Activated T-cell treated with anti-CD3 and anti-CD28 coated beads, Interleukin-2, amount 50 U/mL, for 72 hours (primary cell): ENCODE measurements around the gene TGFA. TPM values are rescaled to one million over a fixed set of nuclear protein-coding genes. Genes with fewer than 3 reads are reported as not detected.

Experiments
- ATAC-seq, 2 donors: fragments of 150-1000 bp; cut with Tn5 transposase; replicated peaks in 1 of 2; 2 replicates each; pipeline ENCODE4 v1.10.0; 2021; ENCODE audit warnings: moderate library complexity in 2 of 2, mild to moderate bottlenecking in 1 of 2
- DNase-seq, 2 donors: peaks; one replicate each; pipeline ENCODE4 v3.0.0; 2021 to 2022; ENCODE audit warnings: mixed read lengths in 1 of 2
- H3K27ac Mint-ChIP-seq: one replicate; pipeline ENCODE4 v1.8.0; 2022; ENCODE audit warnings: mild to moderate bottlenecking, moderate library complexity, mixed read lengths
- H3K27me3 Mint-ChIP-seq: one replicate; pipeline ENCODE4 v1.8.0; 2022; ENCODE audit warnings: low read depth, mixed read lengths
- H3K36me3 Mint-ChIP-seq, 2 donors: one replicate each; pipeline ENCODE4 v1.8.0; 2022; ENCODE audit warnings: mixed read lengths in 2 of 2, mild to moderate bottlenecking in 1 of 2; ENCODE audit not compliant: insufficient read depth in 2 of 2
- H3K4me1 Mint-ChIP-seq: one replicate; pipeline ENCODE4 v1.8.0; 2022; ENCODE audit warnings: low read depth, mixed read lengths
- H3K4me3 Mint-ChIP-seq, 2 donors: one replicate each; pipeline ENCODE4 v1.8.0; 2022; ENCODE audit warnings: mild to moderate bottlenecking in 2 of 2, mixed read lengths in 2 of 2, moderate library complexity in 2 of 2
- H3K9me3 Mint-ChIP-seq, 2 donors: one replicate each; pipeline ENCODE4 v1.8.0; 2022; ENCODE audit warnings: mixed read lengths in 2 of 2
- total RNA-seq, 2 donors: library from RNA; stranded (reverse); gene quantifications; one replicate each; pipeline ENCODE4 v1.2.3, GENCODE V29; 2022

The TGFA gene
- total RNA-seq, 2 donors from 2014 or later, result 2.5 TPM

DNA sequence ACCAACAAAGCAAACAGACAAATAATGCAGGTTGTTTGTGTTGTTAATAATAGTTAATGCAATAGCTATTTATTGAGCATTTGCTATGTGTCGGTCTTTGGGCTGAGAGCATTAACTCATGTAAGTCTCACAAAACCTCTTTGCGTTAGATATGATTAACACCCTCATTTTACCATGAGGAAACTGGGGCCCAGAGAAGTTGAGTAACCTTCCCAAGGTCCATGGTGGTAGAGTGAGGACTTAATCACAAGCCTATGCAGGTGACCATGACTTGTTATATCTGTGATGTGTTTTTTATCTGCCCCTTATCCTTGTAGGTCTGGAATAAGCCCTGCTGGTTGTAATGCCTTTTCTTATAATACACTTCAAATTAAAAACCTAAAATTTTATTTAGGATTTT lies 127.3 kb downstream of the TGFA start:
- DNase-seq, result no peak
- Mint-ChIP-seq H3K36me3 (no peaks in the 10 kb centered on the region), H3K4me1 (no peaks in the 10 kb centered on the region), H3K27me3 (no peaks in the 10 kb centered on the region), H3K9me3 (peaks cover 0 to 2% of the 10 kb centered on the region in 2 donors), H3K27ac (no peak overlapping the region), H3K4me3 (no peak overlapping the region)
- no peak for ATAC-seq

DNA sequence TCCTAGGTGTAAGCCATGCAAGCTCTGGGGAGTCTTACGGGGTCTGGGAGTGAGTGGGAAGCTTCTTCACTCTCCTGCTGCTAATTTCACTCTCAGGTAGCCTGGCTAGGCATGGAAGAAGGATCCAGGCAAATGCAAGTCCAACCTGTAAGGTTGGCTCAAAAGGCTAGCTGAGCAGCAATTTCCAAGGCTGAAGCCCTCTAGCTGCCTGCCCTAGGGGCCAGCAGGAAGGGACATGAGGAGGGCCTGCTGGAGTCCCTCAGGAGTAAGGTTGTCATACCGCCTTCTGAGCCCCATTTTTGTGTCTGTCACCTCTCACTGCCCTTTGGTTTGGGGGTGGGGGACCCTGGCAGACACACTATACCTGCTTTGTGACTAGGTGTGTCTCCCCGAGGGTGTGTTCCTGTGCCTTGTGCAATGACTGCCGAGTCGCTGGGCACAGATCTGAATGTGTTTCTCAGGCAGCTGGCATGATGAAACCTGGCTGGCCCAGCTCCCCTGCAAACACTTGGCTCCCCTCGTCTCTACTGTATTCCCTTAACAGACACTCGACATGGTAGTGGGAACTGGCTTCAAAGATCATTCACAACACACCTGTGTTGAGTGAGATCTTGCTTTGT lies 127.8 kb downstream of the TGFA start:
- H3K9me3 Mint-ChIP-seq, result peaks cover 0 to 2% of the 10 kb centered on the region in 2 donors
- H3K4me1 Mint-ChIP-seq, result no peaks in the 10 kb centered on the region
- H3K4me3 Mint-ChIP-seq, result no peak overlapping the region
- H3K27ac Mint-ChIP-seq, result no peak overlapping the region
- H3K36me3 Mint-ChIP-seq, result no peaks in the 10 kb centered on the region
- ATAC-seq (no peak), DNase-seq (no peak)
- H3K27me3 Mint-ChIP-seq, result no peaks in the 10 kb centered on the region

DNA sequence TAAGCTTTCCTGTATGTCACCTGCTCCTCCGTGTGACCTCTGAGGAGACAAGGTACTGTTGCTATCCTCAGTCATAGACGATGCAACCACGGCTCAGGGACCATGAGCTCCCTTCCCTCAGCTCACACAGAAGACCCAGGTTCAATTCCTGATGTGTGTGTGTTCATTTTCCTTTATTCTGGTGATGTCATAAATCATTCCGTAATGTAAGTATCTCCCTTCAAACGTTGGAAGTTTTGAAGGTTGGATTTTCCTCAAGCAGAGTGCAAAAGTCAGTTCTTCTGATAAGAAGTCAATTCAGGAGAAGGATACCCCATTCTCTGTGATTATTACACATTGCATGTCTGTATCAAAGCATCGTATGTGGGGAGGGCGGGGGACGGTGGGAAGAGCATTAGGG lies 132.9 kb downstream of the TGFA start:
- Mint-ChIP-seq H3K4me1 (no peaks in the 10 kb centered on the region), H3K36me3 (no peaks in the 10 kb centered on the region), H3K9me3 (no peaks in the 10 kb centered on the region), H3K27me3 (no peaks in the 10 kb centered on the region), H3K27ac (no peak overlapping the region), H3K4me3 (no peak overlapping the region)
- no peak for DNase-seq
- no peak for ATAC-seq

DNA sequence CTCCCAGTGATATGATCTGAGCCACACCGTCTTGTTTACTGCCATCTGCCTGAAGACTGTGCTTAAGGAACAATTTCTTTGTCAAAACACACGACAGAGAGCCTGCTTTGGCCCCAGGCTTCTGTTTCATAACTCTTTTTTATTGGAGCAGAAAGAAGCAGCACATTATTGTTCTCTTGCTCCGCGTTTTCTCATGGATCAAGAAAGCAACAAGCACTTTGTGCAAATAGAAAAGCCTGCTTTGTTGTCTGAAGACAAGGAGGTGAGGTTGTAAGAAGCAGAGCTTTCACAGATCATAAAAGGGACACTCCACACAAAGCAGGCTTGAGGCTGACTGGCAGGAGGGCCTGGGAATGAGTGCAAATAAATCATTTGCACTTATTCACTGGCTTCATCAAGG lies 133.5 kb downstream of the TGFA start:
- ATAC-seq, result no peak
- no peaks in the 10 kb centered on the region for H3K27me3 Mint-ChIP-seq
- no peak overlapping the region for H3K27ac Mint-ChIP-seq
- DNase-seq, result no peak
- H3K9me3 Mint-ChIP-seq, result no peaks in the 10 kb centered on the region
- H3K36me3 Mint-ChIP-seq, result no peaks in the 10 kb centered on the region
- H3K4me3 Mint-ChIP-seq, result no peak overlapping the region
- H3K4me1 Mint-ChIP-seq, result no peaks in the 10 kb centered on the region

DNA sequence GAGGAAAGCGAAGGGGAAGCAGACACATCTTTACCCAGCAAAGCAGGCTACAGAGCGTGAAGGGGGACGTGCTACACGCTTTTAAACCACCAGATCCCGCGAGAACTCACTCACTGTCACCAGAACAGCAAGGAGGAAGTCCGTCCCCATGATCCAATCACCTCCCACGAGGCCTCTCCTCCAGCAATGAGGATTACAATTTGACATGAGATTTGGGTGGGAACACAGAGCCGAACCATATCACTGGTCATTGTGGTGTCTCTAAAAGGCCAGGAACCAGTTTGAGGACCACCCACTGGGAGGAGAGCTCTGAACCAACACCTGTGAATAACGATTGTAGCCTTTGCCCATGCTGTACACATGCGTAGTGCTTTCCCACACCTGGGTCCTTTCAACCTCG lies 135.1 kb downstream of the TGFA start:
- no peaks in the 10 kb centered on the region for H3K9me3 Mint-ChIP-seq
- no peaks in the 10 kb centered on the region for H3K36me3 Mint-ChIP-seq
- no peaks in the 10 kb centered on the region for H3K4me1 Mint-ChIP-seq
- DNase-seq, result no peak
- ATAC-seq, result no peak
- H3K4me3 Mint-ChIP-seq, result no peak overlapping the region
- H3K27ac Mint-ChIP-seq, result no peak overlapping the region
- no peaks in the 10 kb centered on the region for H3K27me3 Mint-ChIP-seq

DNA sequence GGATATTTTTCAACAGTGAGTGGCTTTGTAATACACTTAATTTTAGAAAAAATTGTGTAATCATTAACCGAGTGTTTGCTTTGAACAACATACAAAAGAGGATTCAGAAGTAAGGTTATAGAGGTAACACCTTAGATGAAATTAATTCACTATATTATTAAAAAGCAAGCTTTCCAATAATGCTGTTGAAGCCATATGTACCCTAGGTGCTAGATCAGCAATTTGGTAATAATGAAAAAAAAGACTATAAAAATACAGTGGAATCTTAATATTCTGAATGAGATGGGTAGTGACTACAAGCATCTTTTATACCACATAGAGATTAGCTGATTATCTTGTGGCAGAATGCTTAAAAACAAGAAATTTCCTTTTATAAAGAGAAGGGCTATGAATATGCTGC lies 136.6 kb downstream of the TGFA start:
- ATAC-seq (no peak), DNase-seq (no peak)
- H3K4me3 Mint-ChIP-seq, result no peak overlapping the region
- no peaks in the 10 kb centered on the region for H3K4me1 Mint-ChIP-seq
- no peaks in the 10 kb centered on the region for H3K36me3 Mint-ChIP-seq
- H3K27ac Mint-ChIP-seq, result no peak overlapping the region
- no peaks in the 10 kb centered on the region for H3K9me3 Mint-ChIP-seq
- H3K27me3 Mint-ChIP-seq, result no peaks in the 10 kb centered on the region

DNA sequence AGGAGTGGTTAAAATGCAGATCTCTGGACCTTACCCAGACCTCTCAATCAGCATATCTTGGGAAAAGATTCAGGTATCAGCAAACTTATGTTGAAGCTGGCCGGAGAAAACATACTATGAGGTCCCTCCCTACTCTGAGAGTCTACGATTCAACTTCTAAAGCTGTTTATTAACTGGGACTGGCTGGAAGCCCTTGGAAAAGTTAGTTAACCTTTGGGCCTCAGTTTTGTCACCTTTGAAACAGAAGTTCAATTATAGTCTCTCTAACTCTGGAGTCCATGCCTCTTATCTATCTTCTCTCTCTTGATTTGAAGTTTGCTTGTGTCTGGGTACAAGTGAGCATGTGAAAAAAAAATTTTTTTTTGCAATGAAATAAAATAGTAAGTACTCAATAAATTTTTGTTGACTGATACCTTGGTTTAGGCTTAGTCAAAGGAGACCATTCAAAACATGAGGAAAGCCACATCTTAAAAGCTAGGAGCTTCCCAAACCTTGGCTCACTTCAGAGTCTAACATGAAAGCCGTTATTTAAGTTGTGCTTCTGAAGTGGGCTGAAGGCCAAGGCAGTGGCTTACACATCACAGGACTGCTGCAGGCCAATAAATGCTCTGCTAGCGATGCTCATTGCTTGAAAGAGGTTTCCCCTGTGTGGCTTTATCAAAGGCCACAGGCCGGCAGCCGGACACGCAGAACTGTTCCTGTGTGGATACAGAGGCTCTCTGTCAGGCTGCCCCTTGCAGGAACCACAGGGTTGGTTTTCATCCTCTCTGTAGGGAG lies 141.1 kb downstream of the TGFA start:
- H3K36me3 Mint-ChIP-seq, result no peaks in the 10 kb centered on the region
- H3K4me1 Mint-ChIP-seq, result no peaks in the 10 kb centered on the region
- no peak overlapping the region for H3K27ac Mint-ChIP-seq
- no peak overlapping the region for H3K4me3 Mint-ChIP-seq
- DNase-seq (no peak), ATAC-seq (no peak)
- H3K27me3 Mint-ChIP-seq, result no peaks in the 10 kb centered on the region
- no peaks in the 10 kb centered on the region for H3K9me3 Mint-ChIP-seq

DNA sequence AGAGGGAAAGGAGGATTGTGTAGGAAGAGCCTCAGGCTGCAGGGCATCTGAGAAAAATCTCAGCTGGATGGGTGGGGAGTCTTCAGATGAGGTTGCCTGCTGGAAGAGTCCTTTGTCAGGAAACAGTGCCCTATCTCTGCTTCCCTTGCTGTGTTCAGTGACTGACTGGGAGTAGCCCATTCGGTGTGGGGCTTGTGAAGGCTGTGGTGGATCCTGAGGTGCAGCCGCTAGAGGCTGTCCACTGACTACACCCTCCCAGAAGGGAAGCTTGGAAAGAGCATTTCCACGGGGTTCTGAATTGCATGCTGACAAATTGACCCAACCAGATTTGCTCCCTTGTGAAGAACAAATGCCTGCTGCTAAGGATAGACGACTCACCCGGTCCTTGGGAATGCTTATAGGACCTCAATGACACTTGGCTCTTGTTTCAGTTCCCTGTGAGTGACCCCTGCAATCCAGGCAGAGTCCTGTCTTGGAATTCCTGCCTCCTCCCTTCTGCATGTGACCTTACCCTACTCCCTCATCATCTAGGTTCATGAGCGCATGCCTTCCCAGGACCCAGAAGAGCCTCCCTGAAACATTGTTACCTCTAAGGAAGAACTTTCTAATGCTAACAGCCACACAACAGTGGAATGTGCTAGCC lies 142.0 kb downstream of the TGFA start:
- DNase-seq (no peak), ATAC-seq (no peak)
- Mint-ChIP-seq H3K27me3 (no peaks in the 10 kb centered on the region), H3K4me3 (no peak overlapping the region), H3K36me3 (no peaks in the 10 kb centered on the region), H3K9me3 (no peaks in the 10 kb centered on the region), H3K27ac (no peak overlapping the region), H3K4me1 (no peaks in the 10 kb centered on the region)

DNA sequence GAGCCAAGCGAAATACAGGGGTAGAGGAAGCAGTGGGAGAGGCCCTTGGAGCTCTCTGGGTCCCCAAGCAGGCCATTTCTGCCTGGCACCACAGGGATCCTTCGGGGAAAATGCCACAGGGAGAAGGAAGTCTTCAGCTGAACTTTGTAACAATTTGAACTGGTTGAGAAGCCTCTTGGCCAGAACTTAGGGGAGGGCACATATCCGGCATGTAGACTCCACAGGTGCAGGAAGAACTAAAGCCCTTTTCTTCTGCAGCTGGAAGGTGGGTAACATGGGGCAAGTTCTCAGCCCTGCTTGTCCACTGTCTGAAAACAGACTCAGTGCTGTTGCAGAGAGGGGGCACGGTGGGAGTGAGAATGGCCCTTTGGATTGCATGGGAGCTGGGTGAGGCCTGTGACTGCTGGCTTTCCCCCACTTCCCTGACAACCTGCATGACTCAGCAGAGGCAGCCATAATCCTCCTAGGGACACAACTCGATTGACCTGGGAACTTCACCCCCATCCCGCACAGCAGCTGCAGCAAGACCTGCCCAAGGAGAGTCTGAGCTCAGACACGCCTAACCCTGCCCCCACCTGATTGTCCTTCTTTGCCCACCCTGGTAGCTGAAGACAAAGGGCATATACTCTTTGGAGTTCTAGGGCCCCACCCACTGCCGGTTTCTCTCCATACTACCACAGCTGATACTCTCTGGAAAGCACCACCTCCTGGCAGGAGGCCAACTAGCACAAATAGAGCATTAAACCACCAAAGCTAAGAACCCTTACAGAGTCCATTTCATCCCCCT lies 150.2 kb downstream of the TGFA start:
- H3K27ac Mint-ChIP-seq, result no peak overlapping the region
- no peak for DNase-seq
- H3K9me3 Mint-ChIP-seq, result no peaks in the 10 kb centered on the region
- ATAC-seq, result no peak
- H3K36me3 Mint-ChIP-seq, result no peaks in the 10 kb centered on the region
- H3K4me3 Mint-ChIP-seq, result no peak overlapping the region
- no peaks in the 10 kb centered on the region for H3K27me3 Mint-ChIP-seq
- no peaks in the 10 kb centered on the region for H3K4me1 Mint-ChIP-seq

DNA sequence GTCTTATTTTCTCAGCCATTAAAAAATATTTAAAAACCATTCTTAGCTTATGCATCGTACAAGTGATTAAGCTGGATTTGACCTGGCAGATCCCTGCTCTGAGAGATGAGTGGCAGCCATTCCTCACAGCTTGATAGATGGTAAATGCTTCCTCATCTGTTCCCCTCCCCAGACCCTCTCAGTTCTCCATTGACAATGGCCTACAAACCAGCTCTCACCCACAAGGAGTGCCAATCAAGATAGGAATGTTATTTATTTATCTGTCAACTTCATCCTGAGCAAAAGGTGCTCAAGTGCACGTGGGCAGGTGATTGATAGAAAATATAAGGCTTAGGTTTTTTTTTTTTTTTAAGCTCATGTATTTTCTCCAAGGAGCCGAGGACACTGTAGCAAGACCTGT lies 153.1 kb downstream of the TGFA start:
- Mint-ChIP-seq H3K4me3 (no peak overlapping the region), H3K4me1 (no peaks in the 10 kb centered on the region), H3K27me3 (no peaks in the 10 kb centered on the region), H3K27ac (no peak overlapping the region), H3K36me3 (no peaks in the 10 kb centered on the region), H3K9me3 (no peaks in the 10 kb centered on the region)
- ATAC-seq (no peak), DNase-seq (no peak)

DNA sequence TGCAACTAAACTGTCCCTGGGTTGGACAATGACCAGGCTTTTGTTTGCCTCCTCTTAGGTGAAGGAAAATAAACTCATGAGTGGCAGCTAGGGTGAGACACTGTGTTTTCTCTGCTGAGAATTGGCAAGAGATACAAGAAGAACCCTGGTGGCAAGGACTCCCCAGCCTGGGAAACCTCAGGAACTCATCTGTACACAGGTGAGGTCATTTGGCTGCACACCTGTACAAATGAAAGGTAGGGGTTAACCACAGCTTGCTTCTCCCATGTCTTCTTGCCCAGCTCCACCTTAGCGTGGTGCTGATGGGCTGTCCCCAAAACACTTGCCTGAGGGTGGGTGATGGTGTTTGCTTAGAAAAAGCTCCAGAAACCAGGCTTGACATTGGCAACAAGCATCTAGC lies 154.6 kb downstream of the TGFA start:
- Mint-ChIP-seq H3K4me1 (no peaks in the 10 kb centered on the region), H3K36me3 (no peaks in the 10 kb centered on the region), H3K27me3 (no peaks in the 10 kb centered on the region), H3K27ac (no peak overlapping the region), H3K9me3 (no peaks in the 10 kb centered on the region), H3K4me3 (no peak overlapping the region)
- ATAC-seq (no peak), DNase-seq (no peak)
